ENCODE results near the gene NRSN2.

- TF ChIP-seq, protein P1, sequence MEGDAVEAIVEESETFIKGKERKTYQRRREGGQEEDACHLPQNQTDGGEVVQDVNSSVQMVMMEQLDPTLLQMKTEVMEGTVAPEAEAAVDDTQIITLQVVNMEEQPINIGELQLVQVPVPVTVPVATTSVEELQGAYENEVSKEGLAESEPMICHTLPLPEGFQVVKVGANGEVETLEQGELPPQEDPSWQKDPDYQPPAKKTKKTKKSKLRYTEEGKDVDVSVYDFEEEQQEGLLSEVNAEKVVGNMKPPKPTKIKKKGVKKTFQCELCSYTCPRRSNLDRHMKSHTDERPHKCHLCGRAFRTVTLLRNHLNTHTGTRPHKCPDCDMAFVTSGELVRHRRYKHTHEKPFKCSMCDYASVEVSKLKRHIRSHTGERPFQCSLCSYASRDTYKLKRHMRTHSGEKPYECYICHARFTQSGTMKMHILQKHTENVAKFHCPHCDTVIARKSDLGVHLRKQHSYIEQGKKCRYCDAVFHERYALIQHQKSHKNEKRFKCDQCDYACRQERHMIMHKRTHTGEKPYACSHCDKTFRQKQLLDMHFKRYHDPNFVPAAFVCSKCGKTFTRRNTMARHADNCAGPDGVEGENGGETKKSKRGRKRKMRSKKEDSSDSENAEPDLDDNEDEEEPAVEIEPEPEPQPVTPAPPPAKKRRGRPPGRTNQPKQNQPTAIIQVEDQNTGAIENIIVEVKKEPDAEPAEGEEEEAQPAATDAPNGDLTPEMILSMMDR (IDR thresholded peaks at IDR 0.05), result no peak
- TF ChIP-seq POLR2A (IDR thresholded peaks at IDR 0.05), result no peak
Measured at GRCh38 chr20:325889-326644, 20.8 kb upstream of the NRSN2 start.
